Keratinocyte (primary cell): ENCODE data around the gene C19orf38. TPM values are rescaled to one million over a fixed set of nuclear protein-coding genes. Genes with fewer than 3 reads are reported as not detected.

Experiments used
- DNase-seq: peaks from one replicate; pipeline ENCODE4 v3.0.0-alpha.2; 2011; ENCODE audit warnings: low read depth, missing footprints, low spot score
- FAIRE-seq: peaks from 2 replicates; lab custom pipeline; 2011; peaks lifted over from hg19 to GRCh38; lab: Jason Lieb, UNC
- H2AFZ ChIP-seq: 2 replicates; pipeline ENCODE4 v1.6.0; 2012; ENCODE audit warnings: low read length, control low read depth, inconsistent platforms; ENCODE audit not compliant: control insufficient read depth
- H3K27ac ChIP-seq: 2 replicates; pipeline ENCODE4 v1.5.1; 2011; ENCODE audit warnings: low read length; ENCODE audit not compliant: control insufficient read depth, insufficient read depth
- H3K27me3 ChIP-seq: 3 replicates; pipeline ENCODE4 v1.6.0; 2011; ENCODE audit warnings: low read length; ENCODE audit not compliant: control insufficient read depth, insufficient read depth; ENCODE audit errors: extremely low read depth
- H3K36me3 ChIP-seq, 2 experiments: 2 replicates in 1 of 2; 3 replicates in 1 of 2; pipeline ENCODE4 v1.5.1; 2011; ENCODE audit warnings: low read length in 2 of 2, mild to moderate bottlenecking in 1 of 2; ENCODE audit not compliant: control insufficient read depth in 2 of 2, insufficient read depth in 2 of 2; ENCODE audit errors: extremely low read depth in 1 of 2
- H3K4me1 ChIP-seq: 3 replicates; pipeline ENCODE4 v1.5.1; 2011; ENCODE audit warnings: low read length; ENCODE audit not compliant: control insufficient read depth, insufficient read depth; ENCODE audit errors: extremely low read depth
- H3K4me2 ChIP-seq: 3 replicates; pipeline ENCODE4 v1.6.0; 2011; ENCODE audit warnings: low read depth, low read length; ENCODE audit not compliant: control insufficient read depth, insufficient read depth; ENCODE audit errors: extremely low read depth
- H3K4me3 ChIP-seq, 3 experiments: fragments of 200-600 bp in 1 of 3; sonication (generic) in 1 of 3; 2 replicates in 2 of 3; 3 replicates in 1 of 3; pipeline ENCODE4 v1.5.1; 2011 to 2016; ENCODE audit warnings: low read length in 3 of 3, mild to moderate bottlenecking in 3 of 3, control low read depth in 2 of 3, inconsistent platforms in 1 of 3, low read depth in 1 of 3, mixed read lengths in 1 of 3, mixed run types in 1 of 3, moderate library complexity in 1 of 3; ENCODE audit not compliant: control insufficient read depth in 2 of 3, insufficient read depth in 2 of 3; ENCODE audit errors: extremely low read depth in 1 of 3
- H3K79me2 ChIP-seq: 2 replicates; pipeline ENCODE4 v1.6.0; 2012; ENCODE audit warnings: low read length; ENCODE audit not compliant: control insufficient read depth, insufficient read depth
- H3K9ac ChIP-seq: 3 replicates; pipeline ENCODE4 v1.6.0; 2011; ENCODE audit warnings: low read length; ENCODE audit not compliant: control insufficient read depth, insufficient read depth; ENCODE audit errors: extremely low read depth
- H3K9me1 ChIP-seq: 3 replicates; pipeline ENCODE4 v1.6.0; 2011; ENCODE audit warnings: low read length; ENCODE audit not compliant: control insufficient read depth, insufficient read depth; ENCODE audit errors: extremely low read depth
- H3K9me3 ChIP-seq: 2 replicates; pipeline ENCODE4 v1.5.1; 2012; ENCODE audit warnings: low read depth, low read length; ENCODE audit not compliant: control insufficient read depth
- H4K20me1 ChIP-seq: 3 replicates; pipeline ENCODE4 v1.6.0; 2011; ENCODE audit warnings: low read length; ENCODE audit not compliant: control insufficient read depth, insufficient read depth; ENCODE audit errors: extremely low read depth
- EZH2 ChIP-seq: IDR thresholded peaks from one replicate; pipeline ENCODE4 v1.6.1; 2012; ENCODE audit warnings: inconsistent platforms, mild to moderate bottlenecking, low read length, moderate library complexity
- dilution Hi-C: fragments of 300-500 bp; cut with MboI; formaldehyde crosslinking; loops from one replicate; pipeline ENCODE4 v1.7.0; 2020; ENCODE audit warnings: low sequenced_read_pairs; ENCODE audit not compliant: extremely low pct_ligation_motif_present
- polyA plus RNA-seq, 5 experiments: library from polyadenylated mRNA; depleted of rRNA in 3 of 5; stranded (reverse) in 3 of 5; stranded (forward) in 1 of 5; unstranded in 1 of 5; fragments of >200 nt; gene quantifications; 1 replicate in 1 of 5; 2 replicates in 3 of 5; 3 replicates in 1 of 5; pipeline versions ENCODE4 v1.2.1 to v1.2.3, GENCODE V29; 2011 to 2012; ENCODE audit warnings: missing spikeins in 2 of 5, low read depth in 1 of 5, low replicate concordance in 1 of 5
- TF ChIP-seq, protein P1 (sequence below), 3 experiments: IDR thresholded peaks in 1 of 3; conservative IDR thresholded peaks in 1 of 3; optimal IDR thresholded peaks in 1 of 3; 2 replicates in 2 of 3; 3 replicates in 1 of 3; pipeline versions ENCODE3 to v1.5.1; 2011; ENCODE audit warnings: low read length in 3 of 3, mild to moderate bottlenecking in 3 of 3, moderate library complexity in 2 of 3, control low read depth in 1 of 3, inconsistent platforms in 1 of 3; ENCODE audit not compliant: insufficient read depth in 2 of 3; ENCODE audit errors: extremely low read depth in 1 of 3

Gene C19orf38
- polyA plus RNA-seq, 1 donor (not counting 4 experiments of a cell fraction or from before 2014, with no cell fraction given), result 0.14 TPM

DNA sequence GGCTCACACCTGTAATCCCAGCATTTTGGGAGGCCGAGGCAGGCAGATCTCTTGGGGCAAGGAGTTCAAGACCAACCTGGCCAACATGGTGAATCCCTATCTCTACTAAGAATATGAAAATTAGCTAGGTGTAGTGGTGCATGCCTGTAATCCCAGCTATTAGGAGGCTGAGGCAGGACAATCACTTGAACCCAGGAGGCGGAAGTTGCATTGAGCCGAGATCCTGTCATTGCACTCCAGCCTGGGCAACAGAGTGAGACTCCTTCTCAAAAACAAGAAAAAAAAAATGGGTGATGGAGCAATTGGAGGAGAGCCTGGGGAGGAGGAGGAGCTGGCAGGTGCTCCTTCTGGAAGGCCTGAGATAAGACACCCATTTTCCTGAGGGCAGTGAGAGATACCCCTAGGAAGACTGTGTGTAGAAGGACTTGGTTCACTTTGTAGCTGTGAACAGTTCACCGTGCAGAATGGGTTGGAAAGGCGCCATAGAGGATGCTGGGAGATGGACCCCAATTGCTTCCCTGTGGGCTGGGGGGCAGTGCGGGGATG, 14.4 kb downstream of the C19orf38 start:
- Histone ChIP-seq H3K9ac (no peak overlapping the region), H3K9me1 (no peaks in the 10 kb centered on the region), H3K27me3 (no peaks in the 10 kb centered on the region), H3K79me2 (no peaks in the 10 kb centered on the region), H3K4me3 (no peak overlapping the region), H3K4me1 (peaks cover 4% of the 10 kb centered on the region), H2AFZ (no peak overlapping the region), H3K36me3 (no peaks in the 10 kb centered on the region), H4K20me1 (no peaks in the 10 kb centered on the region), H3K4me2 (no peak overlapping the region), H3K27ac (no peak overlapping the region), H3K9me3 (no peaks in the 10 kb centered on the region)
- dilution Hi-C loops, result no loop called here
- DNase-seq (no peak), FAIRE-seq (no peak)
- no peak for TF ChIP-seq EZH2
- TF ChIP-seq, protein P1, sequence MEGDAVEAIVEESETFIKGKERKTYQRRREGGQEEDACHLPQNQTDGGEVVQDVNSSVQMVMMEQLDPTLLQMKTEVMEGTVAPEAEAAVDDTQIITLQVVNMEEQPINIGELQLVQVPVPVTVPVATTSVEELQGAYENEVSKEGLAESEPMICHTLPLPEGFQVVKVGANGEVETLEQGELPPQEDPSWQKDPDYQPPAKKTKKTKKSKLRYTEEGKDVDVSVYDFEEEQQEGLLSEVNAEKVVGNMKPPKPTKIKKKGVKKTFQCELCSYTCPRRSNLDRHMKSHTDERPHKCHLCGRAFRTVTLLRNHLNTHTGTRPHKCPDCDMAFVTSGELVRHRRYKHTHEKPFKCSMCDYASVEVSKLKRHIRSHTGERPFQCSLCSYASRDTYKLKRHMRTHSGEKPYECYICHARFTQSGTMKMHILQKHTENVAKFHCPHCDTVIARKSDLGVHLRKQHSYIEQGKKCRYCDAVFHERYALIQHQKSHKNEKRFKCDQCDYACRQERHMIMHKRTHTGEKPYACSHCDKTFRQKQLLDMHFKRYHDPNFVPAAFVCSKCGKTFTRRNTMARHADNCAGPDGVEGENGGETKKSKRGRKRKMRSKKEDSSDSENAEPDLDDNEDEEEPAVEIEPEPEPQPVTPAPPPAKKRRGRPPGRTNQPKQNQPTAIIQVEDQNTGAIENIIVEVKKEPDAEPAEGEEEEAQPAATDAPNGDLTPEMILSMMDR (optimal IDR thresholded peaks at IDR 0.05 in 1 of 3, IDR thresholded peaks at IDR 0.05 in 1 of 3, conservative IDR thresholded peaks at IDR 0.05 in 1 of 3; ENCODE audit: extremely low read depth in 1 of 3, insufficient read depth in 2 of 3, low read length in 3 of 3), result no peak

DNA sequence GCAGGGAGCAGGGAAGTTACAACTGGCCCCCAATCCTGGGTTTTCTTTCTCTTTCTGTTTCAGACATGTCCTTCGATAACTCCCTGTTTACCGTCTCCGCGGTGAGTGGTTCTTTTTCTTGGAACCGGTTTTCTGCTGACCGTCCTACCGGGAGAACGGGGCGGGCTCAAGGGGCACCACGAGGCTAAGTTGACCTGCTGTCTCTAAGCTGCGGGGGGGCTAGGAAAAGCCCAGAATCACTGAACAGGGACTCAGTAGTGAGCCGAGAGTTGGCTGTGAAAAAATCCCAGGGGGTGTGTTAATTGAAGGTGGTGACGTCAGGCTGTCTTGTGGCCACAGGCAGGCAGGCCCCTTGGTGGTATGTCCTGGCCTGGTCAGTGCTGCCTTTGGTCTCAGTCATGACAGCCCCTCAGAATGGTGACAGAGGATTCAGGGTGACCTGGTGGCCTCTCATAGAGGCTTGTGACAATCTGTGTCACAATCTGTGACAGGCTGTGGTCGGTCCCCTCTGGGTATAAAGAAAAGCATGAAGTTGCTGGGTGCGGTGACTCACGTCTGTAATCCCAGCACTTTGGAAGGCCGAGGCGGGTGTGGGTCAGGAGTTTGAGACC, 15.0 kb downstream of the C19orf38 start:
- Histone ChIP-seq H3K9me3 (no peaks in the 10 kb centered on the region), H3K79me2 (no peaks in the 10 kb centered on the region), H3K9ac (no peak overlapping the region), H3K27ac (no peak overlapping the region), H3K9me1 (no peaks in the 10 kb centered on the region), H3K4me2 (no peak overlapping the region), H3K4me3 (no peak overlapping the region), H3K4me1 (peaks cover 4% of the 10 kb centered on the region), H3K36me3 (no peaks in the 10 kb centered on the region), H3K27me3 (no peaks in the 10 kb centered on the region), H2AFZ (no peak overlapping the region), H4K20me1 (no peaks in the 10 kb centered on the region)
- DNase-seq, result no peak
- no peak for FAIRE-seq
- dilution Hi-C loops, result no loop called here
- no peak for TF ChIP-seq EZH2
- TF ChIP-seq, protein P1 (optimal IDR thresholded peaks at IDR 0.05 in 1 of 3, IDR thresholded peaks at IDR 0.05 in 1 of 3, conservative IDR thresholded peaks at IDR 0.05 in 1 of 3; ENCODE audit: extremely low read depth in 1 of 3, insufficient read depth in 2 of 3, low read length in 3 of 3), result no peak
